GM23338 (cell line): Measurements from ENCODE around the gene GCNT1.

Experiments used
- CREB1 ChIP-seq: fragments of 250-450 bp; sonication (Bioruptor Pico); IDR thresholded peaks from 2 replicates; pipeline ENCODE4 v1.5.0; 2020; ENCODE audit warnings: low read depth, mild to moderate bottlenecking, moderate library complexity
- CTCF ChIP-seq, 2 experiments: fragments of 200-600 bp in 1 of 2; sonication (generic) in 1 of 2; conservative IDR thresholded peaks; 2 replicates each; pipeline versions ENCODE4 v1.5.1 to v1.6.1; 2016 to 2017; ENCODE audit warnings: antibody characterized with exemption in 2 of 2, low read depth in 2 of 2, mild to moderate bottlenecking in 2 of 2, moderate library complexity in 1 of 2

- TF ChIP-seq CTCF (conservative IDR thresholded peaks at IDR 0.05; ENCODE audit: low read depth in 2 of 2) (no peak), CREB1 (CRISPR knock-in tag) (no peak)
Measured at GRCh38 chr9:76534026-76534425, 75.0 kb downstream of the GCNT1 start.
